Measurements from ENCODE around the gene RPL7L1.
A peak's percentile ranks its signal among the peaks of the same experiment; 100 is the strongest.
"Not testable (repeated sequence)": the region's sequence is repeated elsewhere in the genome, so short reads cannot be mapped to it uniquely, and the experiment has no call there.

RPL7L1 gene

DNA sequence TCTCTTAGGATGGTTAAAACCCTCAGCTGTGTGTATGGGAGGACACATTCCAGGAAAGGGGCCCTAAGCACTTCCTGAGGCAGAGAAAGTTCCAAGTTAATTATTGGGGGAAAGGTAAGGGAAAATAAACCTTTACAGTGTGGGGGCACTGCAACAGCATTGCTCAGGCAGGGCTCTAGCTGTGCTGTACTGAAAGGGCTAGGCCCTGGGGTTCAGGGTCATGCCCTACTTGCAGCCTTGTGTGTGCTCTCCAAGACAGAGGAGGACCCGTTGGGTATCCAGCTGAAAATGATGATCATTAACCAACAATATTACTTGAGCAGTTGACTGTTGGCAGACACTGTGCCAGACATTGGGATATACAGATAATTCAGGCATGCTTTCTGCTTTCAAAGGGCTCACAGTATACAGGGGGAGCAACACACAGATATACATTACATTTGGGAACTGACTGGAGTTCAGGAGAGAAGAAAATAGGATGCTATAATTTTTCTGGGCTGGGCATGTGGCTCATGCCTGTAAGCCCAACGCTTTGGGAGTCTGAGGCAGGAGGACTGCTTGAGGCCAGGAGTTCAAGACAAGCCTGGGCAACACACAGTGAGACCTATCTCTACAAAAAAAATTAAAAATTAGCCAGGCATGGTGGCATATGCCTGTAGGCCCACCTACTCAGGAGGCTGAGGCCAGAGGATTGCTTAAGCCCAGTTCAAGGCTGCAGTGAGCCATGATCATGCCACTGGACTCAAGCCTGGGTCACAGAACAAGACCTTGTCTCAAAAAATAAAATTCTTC lies 9.1 kb upstream of the RPL7L1 start:
- TF ChIP-seq, protein P1, sequence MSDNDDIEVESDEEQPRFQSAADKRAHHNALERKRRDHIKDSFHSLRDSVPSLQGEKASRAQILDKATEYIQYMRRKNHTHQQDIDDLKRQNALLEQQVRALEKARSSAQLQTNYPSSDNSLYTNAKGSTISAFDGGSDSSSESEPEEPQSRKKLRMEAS (IDR thresholded peaks at IDR 0.05; ENCODE audit: low read depth, low read length) = no peak
- no peak for TF ChIP-seq MYC (IDR thresholded peaks at IDR 0.05; ENCODE audit: low read depth, low read length)
- TF ChIP-seq, protein P2, sequence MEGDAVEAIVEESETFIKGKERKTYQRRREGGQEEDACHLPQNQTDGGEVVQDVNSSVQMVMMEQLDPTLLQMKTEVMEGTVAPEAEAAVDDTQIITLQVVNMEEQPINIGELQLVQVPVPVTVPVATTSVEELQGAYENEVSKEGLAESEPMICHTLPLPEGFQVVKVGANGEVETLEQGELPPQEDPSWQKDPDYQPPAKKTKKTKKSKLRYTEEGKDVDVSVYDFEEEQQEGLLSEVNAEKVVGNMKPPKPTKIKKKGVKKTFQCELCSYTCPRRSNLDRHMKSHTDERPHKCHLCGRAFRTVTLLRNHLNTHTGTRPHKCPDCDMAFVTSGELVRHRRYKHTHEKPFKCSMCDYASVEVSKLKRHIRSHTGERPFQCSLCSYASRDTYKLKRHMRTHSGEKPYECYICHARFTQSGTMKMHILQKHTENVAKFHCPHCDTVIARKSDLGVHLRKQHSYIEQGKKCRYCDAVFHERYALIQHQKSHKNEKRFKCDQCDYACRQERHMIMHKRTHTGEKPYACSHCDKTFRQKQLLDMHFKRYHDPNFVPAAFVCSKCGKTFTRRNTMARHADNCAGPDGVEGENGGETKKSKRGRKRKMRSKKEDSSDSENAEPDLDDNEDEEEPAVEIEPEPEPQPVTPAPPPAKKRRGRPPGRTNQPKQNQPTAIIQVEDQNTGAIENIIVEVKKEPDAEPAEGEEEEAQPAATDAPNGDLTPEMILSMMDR (IDR thresholded peaks at IDR 0.05; ENCODE audit: low read depth, low read length) = no peak
- no peak for TF ChIP-seq POLR2A (IDR thresholded peaks at IDR 0.05; ENCODE audit: extremely low read depth, insufficient read length)
- H3K4me3 ChIP-seq (ENCODE audit: low read depth, low read length) = no peak overlapping the region
- no peak for DNase-seq (ENCODE audit: low read depth)

- no peak for DNase-seq (ENCODE audit: low read depth)
- no peak overlapping the region for H3K4me3 ChIP-seq (ENCODE audit: low read depth, low read length)
Observed at GRCh38 chr6:42871711-42872110, 7.7 kb upstream of the RPL7L1 start.

GRCh38 chr6:42873313-42873712 lies 6.1 kb upstream of the RPL7L1 start:
- TF ChIP-seq, protein P2 (IDR thresholded peaks at IDR 0.05; ENCODE audit: low read depth, low read length) = no peak
- TF ChIP-seq MYC (IDR thresholded peaks at IDR 0.05; ENCODE audit: low read depth, low read length) (no peak), POLR2A (IDR thresholded peaks at IDR 0.05; ENCODE audit: extremely low read depth, insufficient read length) (no peak)
- TF ChIP-seq, protein P1 (IDR thresholded peaks at IDR 0.05; ENCODE audit: low read depth, low read length) = no peak
- DNase-seq (ENCODE audit: low read depth) = no peak
- H3K4me3 ChIP-seq (ENCODE audit: low read depth, low read length) = no peak overlapping the region

More at GRCh38 chr6:42871711-42872110, 7.7 kb upstream of the RPL7L1 start:
- TF ChIP-seq POLR2A (IDR thresholded peaks at IDR 0.05; ENCODE audit: extremely low read depth, insufficient read length) (no peak), MYC (IDR thresholded peaks at IDR 0.05; ENCODE audit: low read depth, low read length) (no peak)
- TF ChIP-seq, protein P2 (IDR thresholded peaks at IDR 0.05; ENCODE audit: low read depth, low read length) = no peak
- TF ChIP-seq, protein P1 (IDR thresholded peaks at IDR 0.05; ENCODE audit: low read depth, low read length) = no peak

- TF ChIP-seq, protein P1 (IDR thresholded peaks at IDR 0.05; ENCODE audit: low read depth, low read length) = no peak
- TF ChIP-seq, protein P2 (IDR thresholded peaks at IDR 0.05; ENCODE audit: low read depth, low read length) = no peak
- TF ChIP-seq POLR2A (IDR thresholded peaks at IDR 0.05; ENCODE audit: extremely low read depth, insufficient read length) (no peak), MYC (IDR thresholded peaks at IDR 0.05; ENCODE audit: low read depth, low read length) (no peak)
- DNase-seq (ENCODE audit: low read depth) = no peak
Observed at GRCh38 chr6:42877695-42878094, 1.7 kb upstream of the RPL7L1 start.

DNA sequence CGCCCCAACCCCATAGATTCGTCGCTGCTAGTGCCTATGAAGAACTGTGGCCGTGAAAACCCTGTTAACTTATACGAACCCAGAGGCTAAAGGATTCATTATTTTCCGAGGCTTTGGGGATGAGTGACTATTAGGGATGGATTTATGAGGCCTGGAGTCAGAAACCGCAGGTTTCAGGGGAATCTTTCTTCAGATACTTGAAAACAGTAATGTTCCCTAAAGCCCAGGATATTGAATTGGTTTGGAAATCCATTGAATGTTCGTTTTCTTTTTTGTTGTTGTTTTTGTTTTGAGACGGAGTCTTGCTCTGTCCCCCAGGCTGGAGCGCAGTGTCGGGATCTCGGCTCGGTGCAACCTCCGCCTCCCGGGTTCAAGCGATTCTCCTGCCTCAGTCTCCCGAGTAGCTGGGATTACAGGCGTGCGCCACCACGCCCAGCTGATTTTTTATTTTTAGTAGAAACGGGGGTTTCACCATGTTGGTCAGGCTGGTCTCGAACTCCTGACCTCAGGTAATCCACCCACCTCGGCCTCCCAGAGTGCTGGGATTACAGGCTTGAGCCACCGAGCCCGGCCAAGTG lies 913 bp downstream of the RPL7L1 start:
- peak overlapping the region; percentile 90 for H3K4me3 ChIP-seq (ENCODE audit: low read depth, low read length)
- DNase-seq (ENCODE audit: low read depth) = not testable (repeated sequence)

More at GRCh38 chr6:42877695-42878094, 1.7 kb upstream of the RPL7L1 start:
- no peak overlapping the region for H3K4me3 ChIP-seq (ENCODE audit: low read depth, low read length)

- peak; percentile 38 for DNase-seq (ENCODE audit: low read depth)
- peak overlapping the region; percentile 90 for H3K4me3 ChIP-seq (ENCODE audit: low read depth, low read length)
Observed at GRCh38 chr6:42880871-42881270, 1.5 kb downstream of the RPL7L1 start.
